Caco-2 (cell line): ENCODE results near the gene TTLL9. TPM values are rescaled to one million over a fixed set of nuclear protein-coding genes. Genes with fewer than 3 reads are reported as not detected.
"Not testable (repeated sequence)": the region's sequence is repeated elsewhere in the genome, so short reads cannot be mapped to it uniquely, and the experiment has no call there.

Experiments used
- BruUV-seq: library from RNA; stranded (reverse); fragments of 400-500 nt; replicated peaks from 2 replicates; lab custom pipeline; 2021; lab: Mats Ljungman, UMichigan
- CTCF ChIA-PET: fragments of 300-600 bp; sonication (Branson Sonifier 250); formaldehyde crosslinking; loops from one replicate; lab custom pipeline; 2022; ENCODE audit warnings: antibody characterized with exemption; lab: Charles Lee
- POLR2A ChIA-PET: fragments of 300-600 bp; sonication (Branson Sonifier 250); formaldehyde crosslinking; loops from one replicate; lab custom pipeline; 2022; ENCODE audit warnings: antibody characterized with exemption; lab: Charles Lee
- DNase-seq, 2 experiments: peaks; one replicate each; pipeline versions ENCODE4 v3.0.0 to v3.0.0-alpha.2; 2020 to 2022
- H3K27me3 ChIP-seq: replicated peaks from 2 replicates; pipeline ENCODE4 v1.6.0; 2011; ENCODE audit warnings: low read length; ENCODE audit not compliant: control insufficient read depth, insufficient read depth
- H3K36me3 ChIP-seq: 2 replicates; pipeline ENCODE4 v1.5.1; 2011; ENCODE audit warnings: low read length; ENCODE audit not compliant: control insufficient read depth, insufficient read depth
- H3K4me1 ChIP-seq: fragments of 250-450 bp; sonication (Bioruptor Pico); 2 replicates; pipeline ENCODE4 v1.5.1; 2020; ENCODE audit warnings: mild to moderate bottlenecking
- H3K4me3 ChIP-seq: 2 replicates; pipeline ENCODE4 v1.5.1; 2011; ENCODE audit warnings: low read depth, mild to moderate bottlenecking, control low read depth, low read length
- H3K9me3 ChIP-seq: fragments of 250-450 bp; sonication (Bioruptor Pico); 2 replicates; pipeline ENCODE4 v1.5.1; 2020; ENCODE audit warnings: mild to moderate bottlenecking, moderate library complexity
- H3K27ac Mint-ChIP-seq: one replicate; pipeline ENCODE4 v1.8.0; 2022; ENCODE audit warnings: mixed read lengths; ENCODE audit not compliant: unreplicated experiment
- H3K27me3 Mint-ChIP-seq: one replicate; pipeline ENCODE4 v1.8.0; 2022; ENCODE audit warnings: mixed read lengths; ENCODE audit not compliant: insufficient read depth, unreplicated experiment
- H3K36me3 Mint-ChIP-seq: one replicate; pipeline ENCODE4 v1.8.0; 2022; ENCODE audit warnings: mild to moderate bottlenecking, mixed read lengths; ENCODE audit not compliant: insufficient read depth, unreplicated experiment
- H3K4me1 Mint-ChIP-seq: one replicate; pipeline ENCODE4 v1.8.0; 2022; ENCODE audit warnings: low read depth, mixed read lengths; ENCODE audit not compliant: unreplicated experiment
- H3K4me3 Mint-ChIP-seq: one replicate; pipeline ENCODE4 v1.8.0; 2022; ENCODE audit warnings: mild to moderate bottlenecking, moderate library complexity, mixed read lengths; ENCODE audit not compliant: unreplicated experiment
- H3K9me3 Mint-ChIP-seq: one replicate; pipeline ENCODE4 v1.8.0; 2022; ENCODE audit warnings: mixed read lengths; ENCODE audit not compliant: unreplicated experiment
- intact Hi-C: fragments of 100-400 bp; cut with micrococcal nuclease; formaldehyde crosslinking; loops from one replicate; pipeline ENCODE4 v1.10.0; 2022; ENCODE audit not compliant: unreplicated experiment
- total RNA-seq: library from RNA; stranded (reverse); gene quantifications from 2 replicates; pipeline ENCODE4 v1.2.3, GENCODE V29; 2022
- TF ChIP-seq, protein P1 (sequence below), 2 experiments: fragments of 200-600 bp in 1 of 2; IDR thresholded peaks; 1 replicate in 1 of 2; 2 replicates in 1 of 2; pipeline versions ENCODE4 v1.5.1 to v1.8.0; 2011 to 2022; ENCODE audit warnings: antibody characterized with exemption in 1 of 2, control low read depth in 1 of 2, inconsistent platforms in 1 of 2, low read depth in 1 of 2, low read length in 1 of 2, mild to moderate bottlenecking in 1 of 2, moderate library complexity in 1 of 2; ENCODE audit not compliant: insufficient read depth in 1 of 2, severe bottlenecking in 1 of 2, unreplicated experiment in 1 of 2

Gene TTLL9
- total RNA-seq, 1 experiment from 2014 or later, result not detected

DNA sequence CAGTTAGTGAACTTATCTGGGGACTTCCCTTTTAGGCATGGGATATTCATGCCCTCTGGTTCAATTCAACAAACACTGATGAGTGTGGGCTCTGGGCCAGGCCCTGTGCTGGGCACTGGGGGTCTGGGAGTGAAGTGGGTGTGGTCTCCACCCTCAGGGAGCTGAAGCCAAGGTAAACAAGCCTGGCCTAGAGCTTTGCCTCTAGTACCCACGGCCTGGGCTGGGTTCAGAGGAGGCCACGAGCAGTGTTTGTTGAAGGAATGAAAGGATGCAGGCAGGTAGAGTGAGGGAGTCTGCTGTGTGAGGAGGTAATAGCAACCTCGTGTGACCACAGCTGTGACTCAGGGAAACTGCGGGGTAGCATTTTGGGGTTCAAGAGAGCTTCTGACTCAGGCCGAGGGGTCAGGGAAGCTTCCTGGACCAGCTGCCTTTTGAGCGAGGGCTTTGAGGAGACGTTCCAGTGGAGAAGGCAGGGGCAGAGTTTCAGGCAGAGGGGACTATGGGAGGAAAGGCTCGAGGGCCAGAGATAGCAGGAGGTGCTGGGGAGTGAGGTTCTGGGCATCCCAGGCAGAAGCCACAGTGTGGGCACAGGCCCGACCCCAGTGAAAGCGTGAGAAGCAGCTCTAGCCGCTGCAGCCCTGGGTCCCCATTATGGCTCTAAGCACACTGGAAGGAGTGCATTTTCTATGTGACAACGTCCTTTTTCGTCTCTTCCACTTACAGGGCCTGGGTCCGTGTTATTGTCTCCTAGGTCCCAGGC is 45.7 kb upstream of the TTLL9 start:
- Histone ChIP-seq H3K36me3 (no peaks in the 10 kb centered on the region), H3K4me1 (no peaks in the 10 kb centered on the region), H3K27me3 (no peaks in the 10 kb centered on the region), H3K4me3 (no peak overlapping the region), H3K9me3 (no peaks in the 10 kb centered on the region)
- H3K9me3 Mint-ChIP-seq, result no peaks in the 10 kb centered on the region
- no peaks in the 10 kb centered on the region for H3K27me3 Mint-ChIP-seq
- H3K4me3 Mint-ChIP-seq, result no peak overlapping the region
- TF ChIP-seq, protein P1, sequence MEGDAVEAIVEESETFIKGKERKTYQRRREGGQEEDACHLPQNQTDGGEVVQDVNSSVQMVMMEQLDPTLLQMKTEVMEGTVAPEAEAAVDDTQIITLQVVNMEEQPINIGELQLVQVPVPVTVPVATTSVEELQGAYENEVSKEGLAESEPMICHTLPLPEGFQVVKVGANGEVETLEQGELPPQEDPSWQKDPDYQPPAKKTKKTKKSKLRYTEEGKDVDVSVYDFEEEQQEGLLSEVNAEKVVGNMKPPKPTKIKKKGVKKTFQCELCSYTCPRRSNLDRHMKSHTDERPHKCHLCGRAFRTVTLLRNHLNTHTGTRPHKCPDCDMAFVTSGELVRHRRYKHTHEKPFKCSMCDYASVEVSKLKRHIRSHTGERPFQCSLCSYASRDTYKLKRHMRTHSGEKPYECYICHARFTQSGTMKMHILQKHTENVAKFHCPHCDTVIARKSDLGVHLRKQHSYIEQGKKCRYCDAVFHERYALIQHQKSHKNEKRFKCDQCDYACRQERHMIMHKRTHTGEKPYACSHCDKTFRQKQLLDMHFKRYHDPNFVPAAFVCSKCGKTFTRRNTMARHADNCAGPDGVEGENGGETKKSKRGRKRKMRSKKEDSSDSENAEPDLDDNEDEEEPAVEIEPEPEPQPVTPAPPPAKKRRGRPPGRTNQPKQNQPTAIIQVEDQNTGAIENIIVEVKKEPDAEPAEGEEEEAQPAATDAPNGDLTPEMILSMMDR (IDR thresholded peaks at IDR 0.05; ENCODE audit: insufficient read depth in 1 of 2, low read depth in 1 of 2, low read length in 1 of 2, severe bottlenecking in 1 of 2, unreplicated experiment in 1 of 2), result no peak
- ChIA-PET CTCF (interaction anchor here (0.7 to 3.8 kb wide), 5 partner anchors 22 to 207 kb away, joined by 3 to 32 read pairs (median 7); partner anchors contain the start of gene PDRG1), POLR2A (no interaction called here)
- intact Hi-C loops, result no loop called here
- no peaks in the 10 kb centered on the region for H3K36me3 Mint-ChIP-seq
- no TSS peak for BruUV-seq
- H3K27ac Mint-ChIP-seq, result no peak overlapping the region
- H3K4me1 Mint-ChIP-seq, result no peaks in the 10 kb centered on the region
- no peak for DNase-seq

DNA sequence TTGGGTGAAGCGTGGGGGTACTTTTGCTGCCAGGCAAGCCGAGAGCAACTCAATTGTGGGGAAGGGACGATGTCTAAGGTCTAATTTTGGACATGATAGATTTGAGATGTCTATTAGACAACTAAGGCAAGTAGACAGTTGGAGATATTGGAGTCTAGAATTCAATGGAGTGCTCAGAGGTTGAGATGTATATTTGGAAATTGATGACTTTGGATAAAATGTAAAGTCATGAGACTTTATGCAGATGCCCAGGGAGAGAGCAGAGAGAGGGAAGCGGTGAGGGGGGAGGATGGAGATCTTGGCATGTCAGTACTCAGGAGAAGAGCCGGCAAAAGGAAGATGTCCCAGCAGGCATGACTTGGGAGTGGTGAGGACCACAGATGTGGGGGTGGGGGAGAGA is 44.4 kb upstream of the TTLL9 start:
- ChIA-PET POLR2A (no interaction called here), CTCF (interaction anchor here (0.6 kb wide), 1 partner anchor 199 kb away, joined by 3 read pairs; no protein-coding TSS in a partner anchor)
- no peaks in the 10 kb centered on the region for H3K36me3 Mint-ChIP-seq
- TF ChIP-seq, protein P1 (IDR thresholded peaks at IDR 0.05; ENCODE audit: insufficient read depth in 1 of 2, low read depth in 1 of 2, low read length in 1 of 2, severe bottlenecking in 1 of 2, unreplicated experiment in 1 of 2), result no peak
- no peaks in the 10 kb centered on the region for H3K4me1 Mint-ChIP-seq
- H3K9me3 Mint-ChIP-seq, result no peaks in the 10 kb centered on the region
- H3K27me3 ChIP-seq, result no peaks in the 10 kb centered on the region
- no peak overlapping the region for H3K27ac Mint-ChIP-seq
- no peak for DNase-seq
- intact Hi-C loops, result no loop called here
- no peaks in the 10 kb centered on the region for H3K4me1 ChIP-seq
- H3K4me3 ChIP-seq, result no peak overlapping the region
- no peaks in the 10 kb centered on the region for H3K27me3 Mint-ChIP-seq
- no TSS peak for BruUV-seq
- no peaks in the 10 kb centered on the region for H3K36me3 ChIP-seq
- no peaks in the 10 kb centered on the region for H3K9me3 ChIP-seq
- H3K4me3 Mint-ChIP-seq, result no peak overlapping the region

DNA sequence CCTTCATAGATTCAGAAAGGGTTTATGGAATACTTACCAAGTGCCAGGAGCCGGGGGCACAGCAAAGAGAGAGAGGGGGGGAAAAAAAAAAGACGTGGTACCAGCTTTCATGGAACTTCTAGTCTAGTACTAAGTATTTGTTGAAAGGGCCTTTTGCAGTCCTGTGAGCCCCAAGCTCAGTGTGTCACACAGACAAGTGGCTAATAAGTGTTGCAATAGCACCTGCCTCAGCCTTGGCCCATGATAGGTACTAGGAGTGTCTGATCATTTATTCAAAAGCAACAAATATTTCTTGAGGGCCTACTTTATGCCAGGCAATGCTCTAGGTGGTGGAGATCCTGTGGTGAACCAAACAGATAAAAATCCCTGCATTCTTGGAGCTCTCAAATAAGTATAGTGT is 43.4 kb upstream of the TTLL9 start:
- H3K27me3 ChIP-seq, result no peaks in the 10 kb centered on the region
- TF ChIP-seq, protein P1 (IDR thresholded peaks at IDR 0.05; ENCODE audit: insufficient read depth in 1 of 2, low read depth in 1 of 2, low read length in 1 of 2, severe bottlenecking in 1 of 2, unreplicated experiment in 1 of 2), result no peak
- H3K4me3 Mint-ChIP-seq, result no peak overlapping the region
- BruUV-seq, result no TSS peak
- H3K36me3 Mint-ChIP-seq, result no peaks in the 10 kb centered on the region
- no peaks in the 10 kb centered on the region for H3K4me1 Mint-ChIP-seq
- H3K36me3 ChIP-seq, result no peaks in the 10 kb centered on the region
- intact Hi-C loops, result no loop called here
- ChIA-PET POLR2A (no interaction called here), CTCF (interaction anchor here (0.7 to 1.6 kb wide), 4 partner anchors 10 to 191 kb away, joined by 3 to 7 read pairs (median 4); no protein-coding TSS in a partner anchor)
- H3K9me3 Mint-ChIP-seq, result no peaks in the 10 kb centered on the region
- H3K27me3 Mint-ChIP-seq, result no peaks in the 10 kb centered on the region
- H3K4me1 ChIP-seq, result no peaks in the 10 kb centered on the region
- no peak for DNase-seq
- H3K9me3 ChIP-seq, result no peaks in the 10 kb centered on the region
- no peak overlapping the region for H3K4me3 ChIP-seq
- H3K27ac Mint-ChIP-seq, result no peak overlapping the region

DNA sequence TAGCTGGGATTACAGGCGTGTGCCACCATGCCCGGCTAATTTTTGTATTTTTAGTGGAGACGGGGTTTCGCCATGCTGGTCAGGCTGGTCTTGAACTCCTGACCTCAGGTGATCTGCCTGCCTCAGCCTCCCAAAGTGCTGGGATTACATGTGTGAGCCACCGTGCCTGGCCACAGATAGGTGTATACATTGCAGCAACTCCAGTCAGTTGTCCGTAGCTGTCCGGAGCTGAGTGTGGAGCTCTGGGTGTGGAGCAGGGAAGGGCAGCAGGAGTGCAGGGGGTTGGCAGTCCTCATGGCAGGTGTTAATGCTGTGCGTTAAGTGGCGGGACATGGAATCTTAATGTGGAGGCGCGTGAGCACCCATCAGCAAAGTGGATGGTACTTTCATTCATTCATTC is 42.4 kb upstream of the TTLL9 start:
- POLR2A ChIA-PET, BruUV-seq, H3K27me3 Mint-ChIP-seq, H3K9me3 Mint-ChIP-seq, H3K27ac Mint-ChIP-seq, H3K36me3 ChIP-seq, DNase-seq, H3K9me3 ChIP-seq, intact Hi-C loops, H3K27me3 ChIP-seq, H3K4me3 Mint-ChIP-seq, H3K4me3 ChIP-seq, H3K4me1 Mint-ChIP-seq, H3K36me3 Mint-ChIP-seq, H3K4me1 ChIP-seq: not testable (repeated sequence)
- CTCF ChIA-PET, result interaction anchor here (1.6 kb wide), 1 partner anchor 9 kb away, joined by 7 read pairs; no protein-coding TSS in a partner anchor
